Colonic mucosa (tissue), 4 donors: ENCODE data around the gene NDC80. TPM values are rescaled to one million over a fixed set of nuclear protein-coding genes. Genes with fewer than 3 reads are reported as not detected.

Source experiments
- DNase-seq: peaks from one replicate; pipeline ENCODE4 v3.0.0-alpha.2; 2020
- H3K27ac ChIP-seq: fragments of 200-600 bp; one replicate; pipeline ENCODE4 v1.8.0; 2021
- H3K27me3 ChIP-seq: fragments of 200-600 bp; one replicate; pipeline ENCODE4 v1.8.0; 2021
- H3K36me3 ChIP-seq: fragments of 200-600 bp; one replicate; pipeline ENCODE4 v1.8.0; 2021
- H3K4me1 ChIP-seq: fragments of 200-600 bp; one replicate; pipeline ENCODE4 v1.8.0; 2021; ENCODE audit warnings: mild to moderate bottlenecking
- H3K4me3 ChIP-seq: fragments of 200-600 bp; one replicate; pipeline ENCODE4 v1.8.0; 2021
- H3K9ac ChIP-seq, 2 donors: one replicate each; pipeline ENCODE4 v1.7.0; 2013; ENCODE audit warnings: control low read depth in 2 of 2, low read depth in 2 of 2, low read length in 2 of 2
- H3K9me3 ChIP-seq: fragments of 200-600 bp; one replicate; pipeline ENCODE4 v1.8.0; 2021
- CTCF ChIP-seq: fragments of 200-600 bp; IDR thresholded peaks from one replicate; pipeline ENCODE4 v1.8.0; 2022; ENCODE audit warnings: antibody characterized with exemption, mild to moderate bottlenecking
- intact Hi-C: fragments of 100-400 bp; cut with DNase I; formaldehyde crosslinking; loops from one replicate; pipeline ENCODE4 v1.14.1; 2022
- total RNA-seq, 2 donors: library from RNA; stranded (reverse); fragmentation: NEBNext Ultra II Directional in 1 of 2; extraction: Animal tissue kit (Norgen Biotek cat#: 25700) in 1 of 2; gene quantifications; one replicate each; pipeline ENCODE4 v1.2.1, GENCODE V29; 2021
- donor health status: healthy.
- donor health status: DM: no; HTN: no; CAD: no.
- donor health status: DM: no; HTN: no; CAD: no.

NDC80 gene
- total RNA-seq, 2 donors from 2014 or later: 6.8 to 27.6 TPM

GRCh38 chr18:2587788-2588187 is 16.4 kb downstream of the NDC80 start:
- Histone ChIP-seq H3K27me3 (no peaks in the 10 kb centered on the region), H3K9me3 (no peaks in the 10 kb centered on the region), H3K4me1 (no peaks in the 10 kb centered on the region), H3K27ac (no peak overlapping the region), H3K4me3 (no peak overlapping the region), H3K36me3 (no peaks in the 10 kb centered on the region), H3K9ac (no peak overlapping the region)
- intact Hi-C loops: no loop called here
- no peak for TF ChIP-seq CTCF
- no peak for DNase-seq

GRCh38 chr18:2588666-2589344 is 17.4 kb downstream of the NDC80 start:
- no peaks in the 10 kb centered on the region for H3K9me3 ChIP-seq
- intact Hi-C loops: no loop called here
- no peaks in the 10 kb centered on the region for H3K4me1 ChIP-seq
- no peak overlapping the region for H3K27ac ChIP-seq
- no peak for TF ChIP-seq CTCF
- H3K36me3 ChIP-seq: no peaks in the 10 kb centered on the region
- no peaks in the 10 kb centered on the region for H3K27me3 ChIP-seq
- H3K4me3 ChIP-seq: no peak overlapping the region
- no peak for DNase-seq
- no peak overlapping the region for H3K9ac ChIP-seq

DNA sequence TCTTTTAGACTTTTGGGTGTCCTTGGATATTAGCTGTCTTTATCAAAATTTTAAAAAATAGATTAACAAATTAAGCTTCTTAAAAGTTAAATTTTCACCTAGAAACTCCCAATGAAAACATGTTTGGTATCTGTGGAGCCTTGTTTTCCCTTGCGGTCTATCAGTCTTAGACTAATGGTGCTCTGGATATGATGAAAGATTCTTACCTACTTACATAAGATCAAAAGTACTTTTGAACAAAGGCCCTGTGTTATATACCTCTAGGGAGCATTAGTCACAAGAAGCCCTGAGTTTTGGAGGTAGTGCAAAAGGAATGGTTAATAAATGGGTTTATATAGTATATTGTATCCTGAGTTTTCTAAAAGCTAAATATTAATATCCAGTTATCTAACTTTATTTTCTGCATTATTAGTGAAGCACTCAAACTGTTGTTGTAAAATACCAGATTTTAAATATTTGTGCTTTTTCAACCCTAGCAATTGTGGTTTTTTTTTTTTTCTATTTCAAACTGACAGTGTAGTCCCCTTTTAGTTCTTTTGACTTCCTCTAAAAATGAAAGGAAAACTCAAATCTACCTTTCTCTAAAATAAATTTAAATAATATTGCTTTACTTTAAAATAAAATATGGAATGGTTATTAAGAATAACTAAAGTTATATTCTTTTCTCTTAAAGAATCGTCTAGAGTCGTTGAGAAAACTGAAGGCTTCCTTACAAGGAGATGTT is 18.1 kb downstream of the NDC80 start:
- DNase-seq: no peak
- Histone ChIP-seq H3K9me3 (no peaks in the 10 kb centered on the region), H3K4me3 (no peak overlapping the region), H3K27ac (no peak overlapping the region), H3K27me3 (no peaks in the 10 kb centered on the region), H3K4me1 (no peaks in the 10 kb centered on the region), H3K9ac (no peak overlapping the region), H3K36me3 (no peaks in the 10 kb centered on the region)
- intact Hi-C loops: no loop called here
- TF ChIP-seq CTCF: no peak

DNA sequence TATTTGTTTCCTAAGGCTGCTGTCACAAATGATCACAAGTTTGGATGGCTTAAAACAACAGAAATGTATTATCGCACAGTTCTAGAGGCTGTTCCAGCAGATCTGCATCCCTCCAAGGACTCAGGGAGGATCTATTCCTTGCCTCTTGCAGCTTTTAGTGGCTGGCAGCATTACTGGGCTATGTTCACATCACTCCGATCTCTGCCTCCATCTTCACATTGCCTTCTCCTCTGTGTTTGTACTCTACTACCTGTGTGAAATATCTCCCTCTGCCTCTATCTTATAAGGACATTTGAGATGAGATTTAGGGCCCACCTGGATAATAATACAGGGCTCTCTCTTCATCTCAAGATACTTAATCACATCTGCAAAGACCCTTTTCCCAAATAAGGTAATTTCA is 18.9 kb downstream of the NDC80 start:
- no peak overlapping the region for H3K4me3 ChIP-seq

GRCh38 chr18:2597639-2598038 is 26.3 kb downstream of the NDC80 start:
- Histone ChIP-seq H3K9ac (no peak overlapping the region), H3K4me3 (no peak overlapping the region), H3K27ac (no peak overlapping the region), H3K36me3 (no peaks in the 10 kb centered on the region), H3K27me3 (no peaks in the 10 kb centered on the region), H3K9me3 (no peaks in the 10 kb centered on the region), H3K4me1 (no peaks in the 10 kb centered on the region)
- no peak for TF ChIP-seq CTCF
- DNase-seq: no peak
- intact Hi-C loops: no loop called here

More for the DNA sequence above, 18.9 kb downstream of the NDC80 start:
- no peaks in the 10 kb centered on the region for H3K27me3 ChIP-seq
- TF ChIP-seq CTCF: no peak
- intact Hi-C loops: no loop called here
- no peaks in the 10 kb centered on the region for H3K4me1 ChIP-seq
- no peak overlapping the region for H3K27ac ChIP-seq
- no peak overlapping the region for H3K9ac ChIP-seq
- DNase-seq: no peak
- no peaks in the 10 kb centered on the region for H3K9me3 ChIP-seq
- no peaks in the 10 kb centered on the region for H3K36me3 ChIP-seq
